NT2/D1 (cell line): Measurements from ENCODE around the gene ZNF334.

Experiments
- SUZ12 ChIP-seq: IDR thresholded peaks from 2 replicates; pipeline ENCODE4 v1.6.1; 2011; ENCODE audit not compliant: insufficient read length, insufficient read depth; ENCODE audit errors: extremely low read depth
- YY1 ChIP-seq: IDR thresholded peaks from 2 replicates; pipeline ENCODE4 v1.6.1; 2011; ENCODE audit not compliant: insufficient read length, insufficient read depth
- ZNF274 ChIP-seq: IDR thresholded peaks from 2 replicates; pipeline ENCODE4 v1.6.1; 2011; ENCODE audit warnings: mild to moderate bottlenecking, low read depth, low read length

GRCh38 chr20:46552460-46553420 lies 39.4 kb upstream of the ZNF334 start:
- TF ChIP-seq SUZ12 (no peak), ZNF274 (no peak), YY1 (no peak)
